ENCODE data around the gene FOXRED1. TPM values are rescaled to one million over a fixed set of nuclear protein-coding genes. Genes with fewer than 3 reads are reported as not detected.
"Not testable (repeated sequence)": the region's sequence is repeated elsewhere in the genome, so short reads cannot be mapped to it uniquely, and the experiment has no call there.

FOXRED1 gene
- total RNA-seq, 1 donor = 11.6 TPM

- H3K27ac ChIP-seq (ENCODE audit: low read depth, low read length) = no peak overlapping the region
- H3K79me2 ChIP-seq (ENCODE audit: insufficient read depth, low read length) = peaks cover 4% of the 10 kb centered on the region
- H3K4me2 ChIP-seq (ENCODE audit: insufficient read depth, low read length) = no peak overlapping the region
- no peak overlapping the region for H3K4me3 ChIP-seq (ENCODE audit: insufficient read depth, low read length)
- H4K20me1 ChIP-seq (ENCODE audit: insufficient read depth, low read length) = peaks cover 4% of the 10 kb centered on the region
- no peaks in the 10 kb centered on the region for H3K27me3 ChIP-seq (ENCODE audit: insufficient read depth, low read length)
- no peaks in the 10 kb centered on the region for H3K36me3 ChIP-seq (ENCODE audit: insufficient read depth, low read length)
- TF ChIP-seq CTCF (IDR thresholded peaks at IDR 0.05; ENCODE audit: extremely low read depth, low read depth, low read length) = peak; percentile 54
- H3K9me3 ChIP-seq (ENCODE audit: low read depth, low read length) = no peaks in the 10 kb centered on the region
- no peak overlapping the region for H2AFZ ChIP-seq (ENCODE audit: low read length)
- peak; percentile 81 for DNase-seq (ENCODE audit: insufficient read length, low spot score, missing footprints)
- H3K4me1 ChIP-seq (ENCODE audit: insufficient read depth, low read length) = peaks cover 13% of the 10 kb centered on the region
Observed at GRCh38 chr11:126307706-126308105, 38.8 kb downstream of the FOXRED1 start.

- H3K4me2 ChIP-seq (ENCODE audit: insufficient read depth, low read length) = no peak overlapping the region
Observed at GRCh38 chr11:126308271-126308671, 39.3 kb downstream of the FOXRED1 start.

GRCh38 chr11:126308771-126309170 lies 39.8 kb downstream of the FOXRED1 start:
- not testable (repeated sequence) for H2AFZ ChIP-seq (ENCODE audit: low read length); H3K4me1 ChIP-seq (ENCODE audit: insufficient read depth, low read length); H3K27me3 ChIP-seq (ENCODE audit: insufficient read depth, low read length); DNase-seq (ENCODE audit: insufficient read length, low spot score, missing footprints); H3K4me3 ChIP-seq (ENCODE audit: insufficient read depth, low read length); H3K9me3 ChIP-seq (ENCODE audit: low read depth, low read length); H4K20me1 ChIP-seq (ENCODE audit: insufficient read depth, low read length); H3K36me3 ChIP-seq (ENCODE audit: insufficient read depth, low read length); H3K27ac ChIP-seq (ENCODE audit: low read depth, low read length); H3K79me2 ChIP-seq (ENCODE audit: insufficient read depth, low read length); H3K4me2 ChIP-seq (ENCODE audit: insufficient read depth, low read length)

More at GRCh38 chr11:126308271-126308671, 39.3 kb downstream of the FOXRED1 start:
- TF ChIP-seq CTCF (IDR thresholded peaks at IDR 0.05; ENCODE audit: extremely low read depth, low read depth, low read length) = no peak
- Histone ChIP-seq H3K36me3 (ENCODE audit: insufficient read depth, low read length) (no peaks in the 10 kb centered on the region), H3K27me3 (ENCODE audit: insufficient read depth, low read length) (no peaks in the 10 kb centered on the region), H3K79me2 (ENCODE audit: insufficient read depth, low read length) (peaks cover 4% of the 10 kb centered on the region), H3K9me3 (ENCODE audit: low read depth, low read length) (no peaks in the 10 kb centered on the region), H3K4me3 (ENCODE audit: insufficient read depth, low read length) (no peak overlapping the region), H2AFZ (ENCODE audit: low read length) (no peak overlapping the region), H3K4me1 (ENCODE audit: insufficient read depth, low read length) (peaks cover 11% of the 10 kb centered on the region), H4K20me1 (ENCODE audit: insufficient read depth, low read length) (peaks cover 4% of the 10 kb centered on the region), H3K27ac (ENCODE audit: low read depth, low read length) (no peak overlapping the region)
- peak; percentile 47 for DNase-seq (ENCODE audit: insufficient read length, low spot score, missing footprints)

- peaks cover 4% of the 10 kb centered on the region for H4K20me1 ChIP-seq (ENCODE audit: insufficient read depth, low read length)
- no peaks in the 10 kb centered on the region for H3K27me3 ChIP-seq (ENCODE audit: insufficient read depth, low read length)
- no peaks in the 10 kb centered on the region for H3K36me3 ChIP-seq (ENCODE audit: insufficient read depth, low read length)
- peak; percentile 93 for TF ChIP-seq CTCF (IDR thresholded peaks at IDR 0.05; ENCODE audit: extremely low read depth, low read depth, low read length)
- no peak overlapping the region for H3K27ac ChIP-seq (ENCODE audit: low read depth, low read length)
- no peak overlapping the region for H3K4me2 ChIP-seq (ENCODE audit: insufficient read depth, low read length)
- no peak overlapping the region for H3K4me3 ChIP-seq (ENCODE audit: insufficient read depth, low read length)
- no peaks in the 10 kb centered on the region for H3K9me3 ChIP-seq (ENCODE audit: low read depth, low read length)
- H3K79me2 ChIP-seq (ENCODE audit: insufficient read depth, low read length) = peaks cover 4% of the 10 kb centered on the region
- no peak overlapping the region for H2AFZ ChIP-seq (ENCODE audit: low read length)
- H3K4me1 ChIP-seq (ENCODE audit: insufficient read depth, low read length) = no peaks in the 10 kb centered on the region
- peak; percentile 68 for DNase-seq (ENCODE audit: insufficient read length, low spot score, missing footprints)
Observed at GRCh38 chr11:126310200-126310991, 41.4 kb downstream of the FOXRED1 start.
